ENCODE measurements around the gene SLC7A10. TPM values are rescaled to one million over a fixed set of nuclear protein-coding genes. Genes with fewer than 3 reads are reported as not detected.

Gene SLC7A10
- polyA plus RNA-seq, 1 of the 3 experiments (the other 2 are of a cell fraction), result 0.02 TPM

DNA sequence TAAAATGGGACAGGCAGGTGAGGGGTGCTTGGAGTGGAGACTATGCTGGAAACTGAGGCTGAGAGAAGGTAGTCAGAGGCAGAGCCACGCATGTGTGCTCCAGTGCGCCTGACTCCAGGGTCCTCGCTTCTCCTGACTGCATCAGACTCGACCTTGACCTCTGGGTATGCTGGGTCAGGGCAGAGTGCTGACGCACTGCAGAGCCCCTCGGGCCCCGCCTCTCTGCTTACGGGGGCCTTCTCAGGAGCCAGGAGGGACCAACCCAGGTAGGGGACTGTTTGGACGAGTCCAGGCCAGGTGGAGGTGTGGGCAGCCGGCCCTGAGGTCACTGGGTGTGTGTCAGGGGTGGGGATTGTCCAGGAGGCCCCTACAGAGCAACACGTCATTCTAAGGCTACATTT is 22.9 kb upstream of the SLC7A10 start:
- Histone ChIP-seq H3K27ac (ENCODE audit: low read depth in 2 of 2, low read length in 1 of 2) (no peak overlapping the region), H3K4me1 (ENCODE audit: control insufficient read depth in 1 of 2, insufficient read depth in 2 of 2, low read depth in 1 of 2, low read length in 1 of 2) (no peaks in the 10 kb centered on the region), H3K36me3 (replicated peaks in 1 of 2; ENCODE audit: control insufficient read depth in 1 of 2, insufficient read depth in 2 of 2, low read length in 1 of 2) (no peaks in the 10 kb centered on the region), H3K4me2 (no peak overlapping the region), H4K20me1 (ENCODE audit: insufficient read depth) (no peaks in the 10 kb centered on the region), H3F3A (replicated peaks; ENCODE audit: insufficient read depth) (peaks cover 3% of the 10 kb centered on the region), H3K27me3 (ENCODE audit: insufficient read depth) (no peaks in the 10 kb centered on the region), H2AFZ (ENCODE audit: low read depth) (no peak overlapping the region), H3K9me3 (no peaks in the 10 kb centered on the region), H3K9ac (no peak overlapping the region), H3K9me2 (no peaks in the 10 kb centered on the region), H3K79me2 (ENCODE audit: insufficient read depth) (no peaks in the 10 kb centered on the region), H3K4me3 (ENCODE audit: low read depth in 2 of 2, low read length in 1 of 2) (no peak overlapping the region)
- TF ChIP-seq JUND (IDR thresholded peaks at IDR 0.05), result no peak
- no peak for TF ChIP-seq TAF1 (IDR thresholded peaks at IDR 0.05; ENCODE audit: borderline replicate concordance, low read depth, low read length)
- TF ChIP-seq ELF1 (IDR thresholded peaks at IDR 0.05), result no peak
- TF ChIP-seq, protein P1, sequence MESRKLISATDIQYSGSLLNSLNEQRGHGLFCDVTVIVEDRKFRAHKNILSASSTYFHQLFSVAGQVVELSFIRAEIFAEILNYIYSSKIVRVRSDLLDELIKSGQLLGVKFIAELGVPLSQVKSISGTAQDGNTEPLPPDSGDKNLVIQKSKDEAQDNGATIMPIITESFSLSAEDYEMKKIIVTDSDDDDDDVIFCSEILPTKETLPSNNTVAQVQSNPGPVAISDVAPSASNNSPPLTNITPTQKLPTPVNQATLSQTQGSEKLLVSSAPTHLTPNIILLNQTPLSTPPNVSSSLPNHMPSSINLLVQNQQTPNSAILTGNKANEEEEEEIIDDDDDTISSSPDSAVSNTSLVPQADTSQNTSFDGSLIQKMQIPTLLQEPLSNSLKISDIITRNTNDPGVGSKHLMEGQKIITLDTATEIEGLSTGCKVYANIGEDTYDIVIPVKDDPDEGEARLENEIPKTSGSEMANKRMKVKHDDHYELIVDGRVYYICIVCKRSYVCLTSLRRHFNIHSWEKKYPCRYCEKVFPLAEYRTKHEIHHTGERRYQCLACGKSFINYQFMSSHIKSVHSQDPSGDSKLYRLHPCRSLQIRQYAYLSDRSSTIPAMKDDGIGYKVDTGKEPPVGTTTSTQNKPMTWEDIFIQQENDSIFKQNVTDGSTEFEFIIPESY (IDR thresholded peaks at IDR 0.05; ENCODE audit: borderline replicate concordance, low read depth), result no peak
- no peak for TF ChIP-seq RCOR1 (IDR thresholded peaks at IDR 0.05; ENCODE audit: low read length)
- TF ChIP-seq, protein P2, sequence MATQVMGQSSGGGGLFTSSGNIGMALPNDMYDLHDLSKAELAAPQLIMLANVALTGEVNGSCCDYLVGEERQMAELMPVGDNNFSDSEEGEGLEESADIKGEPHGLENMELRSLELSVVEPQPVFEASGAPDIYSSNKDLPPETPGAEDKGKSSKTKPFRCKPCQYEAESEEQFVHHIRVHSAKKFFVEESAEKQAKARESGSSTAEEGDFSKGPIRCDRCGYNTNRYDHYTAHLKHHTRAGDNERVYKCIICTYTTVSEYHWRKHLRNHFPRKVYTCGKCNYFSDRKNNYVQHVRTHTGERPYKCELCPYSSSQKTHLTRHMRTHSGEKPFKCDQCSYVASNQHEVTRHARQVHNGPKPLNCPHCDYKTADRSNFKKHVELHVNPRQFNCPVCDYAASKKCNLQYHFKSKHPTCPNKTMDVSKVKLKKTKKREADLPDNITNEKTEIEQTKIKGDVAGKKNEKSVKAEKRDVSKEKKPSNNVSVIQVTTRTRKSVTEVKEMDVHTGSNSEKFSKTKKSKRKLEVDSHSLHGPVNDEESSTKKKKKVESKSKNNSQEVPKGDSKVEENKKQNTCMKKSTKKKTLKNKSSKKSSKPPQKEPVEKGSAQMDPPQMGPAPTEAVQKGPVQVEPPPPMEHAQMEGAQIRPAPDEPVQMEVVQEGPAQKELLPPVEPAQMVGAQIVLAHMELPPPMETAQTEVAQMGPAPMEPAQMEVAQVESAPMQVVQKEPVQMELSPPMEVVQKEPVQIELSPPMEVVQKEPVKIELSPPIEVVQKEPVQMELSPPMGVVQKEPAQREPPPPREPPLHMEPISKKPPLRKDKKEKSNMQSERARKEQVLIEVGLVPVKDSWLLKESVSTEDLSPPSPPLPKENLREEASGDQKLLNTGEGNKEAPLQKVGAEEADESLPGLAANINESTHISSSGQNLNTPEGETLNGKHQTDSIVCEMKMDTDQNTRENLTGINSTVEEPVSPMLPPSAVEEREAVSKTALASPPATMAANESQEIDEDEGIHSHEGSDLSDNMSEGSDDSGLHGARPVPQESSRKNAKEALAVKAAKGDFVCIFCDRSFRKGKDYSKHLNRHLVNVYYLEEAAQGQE (IDR thresholded peaks at IDR 0.05; ENCODE audit: low read depth, low read length), result no peak
- TF ChIP-seq, protein P3, sequence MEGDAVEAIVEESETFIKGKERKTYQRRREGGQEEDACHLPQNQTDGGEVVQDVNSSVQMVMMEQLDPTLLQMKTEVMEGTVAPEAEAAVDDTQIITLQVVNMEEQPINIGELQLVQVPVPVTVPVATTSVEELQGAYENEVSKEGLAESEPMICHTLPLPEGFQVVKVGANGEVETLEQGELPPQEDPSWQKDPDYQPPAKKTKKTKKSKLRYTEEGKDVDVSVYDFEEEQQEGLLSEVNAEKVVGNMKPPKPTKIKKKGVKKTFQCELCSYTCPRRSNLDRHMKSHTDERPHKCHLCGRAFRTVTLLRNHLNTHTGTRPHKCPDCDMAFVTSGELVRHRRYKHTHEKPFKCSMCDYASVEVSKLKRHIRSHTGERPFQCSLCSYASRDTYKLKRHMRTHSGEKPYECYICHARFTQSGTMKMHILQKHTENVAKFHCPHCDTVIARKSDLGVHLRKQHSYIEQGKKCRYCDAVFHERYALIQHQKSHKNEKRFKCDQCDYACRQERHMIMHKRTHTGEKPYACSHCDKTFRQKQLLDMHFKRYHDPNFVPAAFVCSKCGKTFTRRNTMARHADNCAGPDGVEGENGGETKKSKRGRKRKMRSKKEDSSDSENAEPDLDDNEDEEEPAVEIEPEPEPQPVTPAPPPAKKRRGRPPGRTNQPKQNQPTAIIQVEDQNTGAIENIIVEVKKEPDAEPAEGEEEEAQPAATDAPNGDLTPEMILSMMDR (IDR thresholded peaks at IDR 0.05), result no peak
- no peak for TF ChIP-seq MEF2A (IDR thresholded peaks at IDR 0.05; ENCODE audit: borderline replicate concordance, low read depth)
- TF ChIP-seq, protein P4, sequence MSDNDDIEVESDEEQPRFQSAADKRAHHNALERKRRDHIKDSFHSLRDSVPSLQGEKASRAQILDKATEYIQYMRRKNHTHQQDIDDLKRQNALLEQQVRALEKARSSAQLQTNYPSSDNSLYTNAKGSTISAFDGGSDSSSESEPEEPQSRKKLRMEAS (IDR thresholded peaks at IDR 0.05; ENCODE audit: low read depth), result no peak
- no peak for TF ChIP-seq YY1 (IDR thresholded peaks at IDR 0.05; ENCODE audit: low read depth)
- TF ChIP-seq TEAD4 (IDR thresholded peaks at IDR 0.05; ENCODE audit: borderline replicate concordance, insufficient read depth), result no peak
- TF ChIP-seq, protein P5, sequence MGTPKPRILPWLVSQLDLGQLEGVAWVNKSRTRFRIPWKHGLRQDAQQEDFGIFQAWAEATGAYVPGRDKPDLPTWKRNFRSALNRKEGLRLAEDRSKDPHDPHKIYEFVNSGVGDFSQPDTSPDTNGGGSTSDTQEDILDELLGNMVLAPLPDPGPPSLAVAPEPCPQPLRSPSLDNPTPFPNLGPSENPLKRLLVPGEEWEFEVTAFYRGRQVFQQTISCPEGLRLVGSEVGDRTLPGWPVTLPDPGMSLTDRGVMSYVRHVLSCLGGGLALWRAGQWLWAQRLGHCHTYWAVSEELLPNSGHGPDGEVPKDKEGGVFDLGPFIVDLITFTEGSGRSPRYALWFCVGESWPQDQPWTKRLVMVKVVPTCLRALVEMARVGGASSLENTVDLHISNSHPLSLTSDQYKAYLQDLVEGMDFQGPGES (IDR thresholded peaks at IDR 0.05; ENCODE audit: low read depth, low read length), result no peak
- TF ChIP-seq, protein P6, sequence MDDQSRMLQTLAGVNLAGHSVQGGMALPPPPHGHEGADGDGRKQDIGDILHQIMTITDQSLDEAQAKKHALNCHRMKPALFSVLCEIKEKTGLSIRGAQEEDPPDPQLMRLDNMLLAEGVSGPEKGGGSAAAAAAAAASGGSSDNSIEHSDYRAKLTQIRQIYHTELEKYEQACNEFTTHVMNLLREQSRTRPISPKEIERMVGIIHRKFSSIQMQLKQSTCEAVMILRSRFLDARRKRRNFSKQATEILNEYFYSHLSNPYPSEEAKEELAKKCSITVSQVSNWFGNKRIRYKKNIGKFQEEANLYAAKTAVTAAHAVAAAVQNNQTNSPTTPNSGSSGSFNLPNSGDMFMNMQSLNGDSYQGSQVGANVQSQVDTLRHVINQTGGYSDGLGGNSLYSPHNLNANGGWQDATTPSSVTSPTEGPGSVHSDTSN (IDR thresholded peaks at IDR 0.05), result no peak
- TF ChIP-seq GATA2 (CRISPR knock-in tag; IDR thresholded peaks at IDR 0.05), result no peak
- 92% methylated on average over 4 of the region's 11 CpGs for WGBS (ENCODE audit: low lambda C conversion rate)
- POLR2A ChIA-PET, result no interaction called here
- DNase-seq, result no peak
- CTCF ChIA-PET, result interaction anchor here (0.7 to 4.4 kb wide), 4 partner anchors 13 to 529 kb away, joined by 3 to 21 read pairs (median 4); no protein-coding TSS in a partner anchor

All from SK-N-SH (cell line).